Caco-2 (cell line): Measurements from ENCODE around the gene NPBWR2. TPM values are rescaled to one million over a fixed set of nuclear protein-coding genes. Genes with fewer than 3 reads are reported as not detected.

ENCODE experiments used
- BruUV-seq: library from RNA; stranded (reverse); fragments of 400-500 nt; replicated peaks from 2 replicates; lab custom pipeline; 2021; lab: Mats Ljungman, UMichigan
- CTCF ChIA-PET: fragments of 300-600 bp; sonication (Branson Sonifier 250); formaldehyde crosslinking; loops from one replicate; lab custom pipeline; 2022; ENCODE audit warnings: antibody characterized with exemption; lab: Charles Lee
- POLR2A ChIA-PET: fragments of 300-600 bp; sonication (Branson Sonifier 250); formaldehyde crosslinking; loops from one replicate; lab custom pipeline; 2022; ENCODE audit warnings: antibody characterized with exemption; lab: Charles Lee
- DNase-seq, 2 experiments: peaks; one replicate each; pipeline versions ENCODE4 v3.0.0 to v3.0.0-alpha.2; 2020 to 2022
- H3K27me3 ChIP-seq: replicated peaks from 2 replicates; pipeline ENCODE4 v1.6.0; 2011; ENCODE audit warnings: low read length; ENCODE audit not compliant: control insufficient read depth, insufficient read depth
- H3K36me3 ChIP-seq: 2 replicates; pipeline ENCODE4 v1.5.1; 2011; ENCODE audit warnings: low read length; ENCODE audit not compliant: control insufficient read depth, insufficient read depth
- H3K4me1 ChIP-seq: fragments of 250-450 bp; sonication (Bioruptor Pico); 2 replicates; pipeline ENCODE4 v1.5.1; 2020; ENCODE audit warnings: mild to moderate bottlenecking
- H3K4me3 ChIP-seq: 2 replicates; pipeline ENCODE4 v1.5.1; 2011; ENCODE audit warnings: low read depth, mild to moderate bottlenecking, control low read depth, low read length
- H3K9me3 ChIP-seq: fragments of 250-450 bp; sonication (Bioruptor Pico); 2 replicates; pipeline ENCODE4 v1.5.1; 2020; ENCODE audit warnings: mild to moderate bottlenecking, moderate library complexity
- H3K27ac Mint-ChIP-seq: one replicate; pipeline ENCODE4 v1.8.0; 2022; ENCODE audit warnings: mixed read lengths; ENCODE audit not compliant: unreplicated experiment
- H3K27me3 Mint-ChIP-seq: one replicate; pipeline ENCODE4 v1.8.0; 2022; ENCODE audit warnings: mixed read lengths; ENCODE audit not compliant: insufficient read depth, unreplicated experiment
- H3K36me3 Mint-ChIP-seq: one replicate; pipeline ENCODE4 v1.8.0; 2022; ENCODE audit warnings: mild to moderate bottlenecking, mixed read lengths; ENCODE audit not compliant: insufficient read depth, unreplicated experiment
- H3K4me1 Mint-ChIP-seq: one replicate; pipeline ENCODE4 v1.8.0; 2022; ENCODE audit warnings: low read depth, mixed read lengths; ENCODE audit not compliant: unreplicated experiment
- H3K4me3 Mint-ChIP-seq: one replicate; pipeline ENCODE4 v1.8.0; 2022; ENCODE audit warnings: mild to moderate bottlenecking, moderate library complexity, mixed read lengths; ENCODE audit not compliant: unreplicated experiment
- H3K9me3 Mint-ChIP-seq: one replicate; pipeline ENCODE4 v1.8.0; 2022; ENCODE audit warnings: mixed read lengths; ENCODE audit not compliant: unreplicated experiment
- CTCF ChIP-seq, 2 experiments: fragments of 200-600 bp in 1 of 2; IDR thresholded peaks; 1 replicate in 1 of 2; 2 replicates in 1 of 2; pipeline versions ENCODE4 v1.5.1 to v1.8.0; 2011 to 2022; ENCODE audit warnings: antibody characterized with exemption in 1 of 2, control low read depth in 1 of 2, inconsistent platforms in 1 of 2, low read depth in 1 of 2, low read length in 1 of 2, mild to moderate bottlenecking in 1 of 2, moderate library complexity in 1 of 2; ENCODE audit not compliant: insufficient read depth in 1 of 2, severe bottlenecking in 1 of 2, unreplicated experiment in 1 of 2
- intact Hi-C: fragments of 100-400 bp; cut with micrococcal nuclease; formaldehyde crosslinking; loops from one replicate; pipeline ENCODE4 v1.10.0; 2022; ENCODE audit not compliant: unreplicated experiment
- total RNA-seq: library from RNA; stranded (reverse); gene quantifications from 2 replicates; pipeline ENCODE4 v1.2.3, GENCODE V29; 2022

Gene NPBWR2
- total RNA-seq, 1 experiment from 2014 or later: not detected

DNA sequence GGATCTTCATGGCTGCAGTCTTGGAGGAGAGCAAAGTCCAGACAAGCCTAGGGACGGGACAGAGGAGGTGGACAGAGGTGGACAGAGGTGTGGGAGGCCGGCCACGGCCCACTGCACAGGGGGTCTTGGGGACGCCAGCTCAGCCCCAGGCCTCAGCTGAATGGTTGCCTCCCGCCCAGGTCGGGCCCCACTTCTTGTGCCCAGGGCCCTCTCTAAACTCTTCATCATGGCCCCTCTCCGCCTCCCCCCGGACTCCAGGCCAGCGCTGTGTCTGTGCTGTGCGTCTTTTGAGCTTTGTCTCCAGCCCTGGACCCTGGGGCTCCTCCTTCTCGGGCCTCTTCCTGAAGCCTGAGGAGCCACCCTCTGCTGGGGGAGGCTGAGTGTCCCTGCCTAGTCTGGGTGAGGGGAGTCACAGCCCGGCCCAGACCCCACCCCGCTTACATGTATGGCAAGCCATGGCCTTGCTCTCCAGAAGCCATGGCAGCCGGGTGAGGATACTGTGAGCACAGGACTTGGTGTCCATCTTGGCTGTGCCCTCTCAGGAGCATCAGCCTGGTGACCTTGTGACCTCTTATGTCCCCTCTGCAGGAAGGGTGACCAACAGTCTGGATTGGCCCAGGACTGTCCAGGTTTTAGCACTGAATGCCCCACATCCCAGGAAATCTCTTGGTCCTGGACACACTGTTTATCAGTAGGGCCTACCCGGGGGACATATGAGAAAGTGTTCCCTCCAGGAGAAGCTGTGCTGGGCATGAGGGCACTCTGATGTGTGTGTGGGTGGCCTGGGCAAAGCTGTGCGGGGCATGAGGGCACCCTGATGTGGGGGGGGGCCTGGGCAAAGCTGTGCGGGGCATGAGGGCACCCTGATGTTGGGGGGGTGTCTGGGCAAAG, 9.4 kb upstream of the NPBWR2 start:
- H3K9me3 ChIP-seq: no peaks in the 10 kb centered on the region

DNA sequence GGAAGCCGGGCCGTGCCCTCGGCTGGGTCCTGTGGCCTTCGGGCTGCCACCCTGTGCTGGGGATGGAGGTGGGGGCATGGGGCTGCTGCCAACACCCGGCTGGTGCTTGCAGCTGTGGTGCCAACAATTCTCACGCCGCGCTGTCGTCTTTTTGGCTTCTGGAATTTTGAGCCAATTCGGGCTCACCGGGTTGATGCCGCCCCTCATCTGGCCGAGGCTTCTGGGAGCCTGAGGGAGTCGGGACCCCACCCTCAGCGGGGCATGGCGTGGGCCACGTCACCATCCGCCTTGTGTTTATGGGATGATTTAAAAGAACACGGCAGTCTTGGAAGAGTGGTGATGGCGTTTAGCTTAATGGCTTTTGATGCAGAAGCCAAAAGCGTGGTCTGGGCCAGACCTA, 8.7 kb upstream of the NPBWR2 start:
- intact Hi-C loops: no loop called here
- Mint-ChIP-seq H3K9me3 (no peaks in the 10 kb centered on the region), H3K27me3 (peaks cover 4% of the 10 kb centered on the region), H3K36me3 (peaks cover 7% of the 10 kb centered on the region), H3K4me3 (no peak overlapping the region), H3K4me1 (no peaks in the 10 kb centered on the region), H3K27ac (no peak overlapping the region)
- DNase-seq: peak in 1 of 2 experiments; percentile 3
- H3K27me3 ChIP-seq: no peaks in the 10 kb centered on the region
- ChIA-PET CTCF (interaction anchor here (2.2 to 2.7 kb wide), 2 partner anchors 14 to 33 kb away, joined by 11 to 15 read pairs; partner anchors contain the start of gene LKAAEAR1), POLR2A (interaction anchor here (0.6 kb wide), 1 partner anchor 37 kb away, joined by 3 read pairs; the partner anchor contains the start of gene RGS19)
- no peaks in the 10 kb centered on the region for H3K4me1 ChIP-seq
- H3K9me3 ChIP-seq: no peaks in the 10 kb centered on the region
- H3K36me3 ChIP-seq: no peaks in the 10 kb centered on the region
- TF ChIP-seq CTCF (IDR thresholded peaks at IDR 0.05; ENCODE audit: insufficient read depth in 1 of 2, low read depth in 1 of 2, low read length in 1 of 2, severe bottlenecking in 1 of 2, unreplicated experiment in 1 of 2): no peak
- H3K4me3 ChIP-seq: no peak overlapping the region
- BruUV-seq: no TSS peak

More for the DNA sequence above, 9.4 kb upstream of the NPBWR2 start:
- Mint-ChIP-seq H3K36me3 (peaks cover 7% of the 10 kb centered on the region), H3K9me3 (no peaks in the 10 kb centered on the region), H3K4me1 (no peaks in the 10 kb centered on the region), H3K4me3 (no peak overlapping the region), H3K27ac (no peak overlapping the region), H3K27me3 (peaks cover 9% of the 10 kb centered on the region)
- Histone ChIP-seq H3K27me3 (no peaks in the 10 kb centered on the region), H3K36me3 (no peaks in the 10 kb centered on the region), H3K4me3 (no peak overlapping the region), H3K4me1 (no peaks in the 10 kb centered on the region)
- ChIA-PET POLR2A (no interaction called here), CTCF (interaction anchor here (0.5 to 2.7 kb wide), 6 partner anchors 15 to 1869 kb away, joined by 3 to 15 read pairs (median 6); partner anchors contain the start of gene LKAAEAR1)
- intact Hi-C loops: no loop called here
- no peak for TF ChIP-seq CTCF (IDR thresholded peaks at IDR 0.05; ENCODE audit: insufficient read depth in 1 of 2, low read depth in 1 of 2, low read length in 1 of 2, severe bottlenecking in 1 of 2, unreplicated experiment in 1 of 2)
- DNase-seq: peak; percentile 10 to 56
- no TSS peak for BruUV-seq

DNA sequence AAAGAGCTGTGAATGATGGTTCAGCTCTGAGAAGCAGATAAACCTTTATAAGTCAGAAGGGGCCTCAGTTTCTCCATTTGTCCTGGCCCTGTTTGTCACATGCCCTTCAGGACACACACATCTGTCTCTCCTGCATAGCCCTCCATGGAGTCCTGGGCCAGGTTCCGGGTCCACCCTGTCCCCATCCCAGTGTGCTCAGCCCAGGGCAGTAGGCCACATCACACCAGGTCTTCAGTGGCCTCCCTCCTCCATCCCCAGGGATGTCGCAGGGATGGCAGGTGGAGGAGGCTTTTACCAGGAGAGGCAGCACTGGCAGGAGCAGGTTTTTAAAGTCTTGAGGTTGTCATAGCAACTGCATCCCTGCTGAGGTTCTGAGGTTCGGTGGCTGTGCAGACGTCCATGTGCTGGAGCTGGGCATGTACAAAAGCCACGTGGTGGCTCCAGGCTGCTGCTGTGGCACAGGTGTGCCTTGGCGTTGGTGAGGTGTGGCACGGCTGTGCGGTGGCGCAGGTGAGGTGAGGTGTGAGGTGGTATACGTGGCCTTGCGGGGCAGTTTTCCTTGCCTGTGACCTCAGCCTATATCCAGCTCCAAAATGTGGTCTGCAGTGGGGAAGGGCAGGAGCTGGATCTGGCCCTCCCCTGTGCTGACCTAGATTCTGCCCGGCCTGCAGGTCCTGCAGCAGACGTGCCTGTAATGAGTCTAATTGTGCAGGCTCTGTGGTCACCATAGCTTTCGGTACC, 8.0 kb upstream of the NPBWR2 start:
- H3K36me3 ChIP-seq: no peaks in the 10 kb centered on the region
- H3K27me3 ChIP-seq: no peaks in the 10 kb centered on the region
- Mint-ChIP-seq H3K27ac (no peak overlapping the region), H3K27me3 (peaks cover 4% of the 10 kb centered on the region), H3K4me1 (no peaks in the 10 kb centered on the region), H3K9me3 (no peaks in the 10 kb centered on the region), H3K4me3 (no peak overlapping the region), H3K36me3 (peaks cover 6% of the 10 kb centered on the region)
- POLR2A ChIA-PET: interaction anchor here (0.6 kb wide), 2 partner anchors 36 to 134 kb away, joined by 3 to 4 read pairs; partner anchors contain the start of gene RGS19
- peak; percentile 11 to 46 for DNase-seq
- no peak for TF ChIP-seq CTCF (IDR thresholded peaks at IDR 0.05; ENCODE audit: insufficient read depth in 1 of 2, low read depth in 1 of 2, low read length in 1 of 2, severe bottlenecking in 1 of 2, unreplicated experiment in 1 of 2)
- intact Hi-C loops: no loop called here
- no peaks in the 10 kb centered on the region for H3K4me1 ChIP-seq
- CTCF ChIA-PET: interaction anchor here (2.2 to 2.7 kb wide), 2 partner anchors 13 to 32 kb away, joined by 11 to 15 read pairs; partner anchors contain the start of gene LKAAEAR1
- no peak overlapping the region for H3K4me3 ChIP-seq
- BruUV-seq: no TSS peak
- H3K9me3 ChIP-seq: no peaks in the 10 kb centered on the region
